Ovary (tissue), 3 donors: ENCODE measurements around the gene ABCA2.

Experiments used
- EP300 ChIP-seq: sonication (generic); formaldehyde crosslinking; IDR thresholded peaks from one replicate; pipeline ENCODE4 v1.6.1; 2017; ENCODE audit warnings: antibody characterized with exemption
- POLR2A ChIP-seq: fragments of 450-650 bp; IDR thresholded peaks from one replicate; pipeline ENCODE4 v1.6.1; 2017; ENCODE audit warnings: antibody characterized with exemption, mild to moderate bottlenecking, moderate library complexity
- TF ChIP-seq, protein P1 (sequence below), 3 donors: fragments of 450-650 bp in 2 of 3; fragments of 200-600 bp in 1 of 3; IDR thresholded peaks; one replicate each; pipeline versions ENCODE4 v1.5.1 to v1.8.0; 2016 to 2022; ENCODE audit warnings: antibody characterized with exemption in 3 of 3, mild to moderate bottlenecking in 1 of 3
- donor health status: DM: no; HTN: no; CAD: no.

DNA sequence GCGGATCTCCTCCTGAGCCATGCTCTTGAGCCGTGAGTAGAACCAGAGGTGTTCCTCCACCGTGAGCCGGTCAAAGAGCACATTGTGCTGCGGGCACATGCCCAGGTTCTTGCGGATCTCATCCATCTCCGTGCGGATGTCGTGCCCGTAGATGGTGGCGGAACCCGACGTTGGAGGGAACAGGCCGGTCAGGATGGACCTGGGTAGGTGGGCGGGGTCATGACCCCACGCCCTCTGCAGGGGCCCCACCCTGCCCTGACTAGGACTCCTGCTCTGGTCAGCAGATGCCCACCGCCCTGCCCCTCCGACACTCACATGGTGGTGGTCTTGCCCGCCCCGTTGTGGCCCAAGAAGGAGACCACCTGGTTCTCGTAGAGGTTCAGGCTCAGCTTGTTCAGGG lies 12.1 kb downstream of the ABCA2 start:
- TF ChIP-seq, protein P1, sequence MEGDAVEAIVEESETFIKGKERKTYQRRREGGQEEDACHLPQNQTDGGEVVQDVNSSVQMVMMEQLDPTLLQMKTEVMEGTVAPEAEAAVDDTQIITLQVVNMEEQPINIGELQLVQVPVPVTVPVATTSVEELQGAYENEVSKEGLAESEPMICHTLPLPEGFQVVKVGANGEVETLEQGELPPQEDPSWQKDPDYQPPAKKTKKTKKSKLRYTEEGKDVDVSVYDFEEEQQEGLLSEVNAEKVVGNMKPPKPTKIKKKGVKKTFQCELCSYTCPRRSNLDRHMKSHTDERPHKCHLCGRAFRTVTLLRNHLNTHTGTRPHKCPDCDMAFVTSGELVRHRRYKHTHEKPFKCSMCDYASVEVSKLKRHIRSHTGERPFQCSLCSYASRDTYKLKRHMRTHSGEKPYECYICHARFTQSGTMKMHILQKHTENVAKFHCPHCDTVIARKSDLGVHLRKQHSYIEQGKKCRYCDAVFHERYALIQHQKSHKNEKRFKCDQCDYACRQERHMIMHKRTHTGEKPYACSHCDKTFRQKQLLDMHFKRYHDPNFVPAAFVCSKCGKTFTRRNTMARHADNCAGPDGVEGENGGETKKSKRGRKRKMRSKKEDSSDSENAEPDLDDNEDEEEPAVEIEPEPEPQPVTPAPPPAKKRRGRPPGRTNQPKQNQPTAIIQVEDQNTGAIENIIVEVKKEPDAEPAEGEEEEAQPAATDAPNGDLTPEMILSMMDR (IDR thresholded peaks at IDR 0.05): no peak
- no peak for TF ChIP-seq EP300
- no peak for TF ChIP-seq POLR2A
